Measurements from ENCODE around the gene MYCN.
"Not testable (repeated sequence)": the region's sequence is repeated elsewhere in the genome, so short reads cannot be mapped to it uniquely, and the experiment has no call there.

MYCN gene

DNA sequence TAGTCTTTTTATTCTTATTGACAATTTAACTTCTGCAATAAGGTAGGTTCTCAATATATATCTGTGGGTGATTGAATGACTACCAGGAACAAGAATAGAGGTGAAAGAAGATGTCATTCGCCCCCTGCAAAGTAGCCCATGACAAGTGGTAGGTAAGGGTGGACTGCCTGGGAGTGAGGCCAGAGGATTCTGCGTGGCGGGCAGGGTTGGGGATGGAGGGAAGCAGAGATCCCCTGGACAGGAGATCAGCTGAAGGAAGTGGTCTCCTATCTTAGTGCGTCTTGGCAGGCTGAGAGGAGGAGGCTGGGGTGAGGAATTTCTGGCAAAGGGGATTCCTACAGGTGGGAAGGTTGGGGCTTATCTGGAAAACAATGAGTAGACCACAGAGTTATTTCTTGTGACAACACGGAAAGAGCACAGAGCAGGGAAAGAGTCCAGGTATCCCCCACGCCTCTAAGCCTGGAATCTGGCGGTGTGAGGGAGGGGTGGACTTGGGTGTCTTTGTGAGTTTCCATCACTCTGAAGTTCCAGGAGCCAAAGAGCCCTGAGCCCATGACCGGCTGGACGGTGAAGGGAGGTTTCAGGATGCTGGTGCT, 21.5 kb upstream of the MYCN start:
- Histone ChIP-seq H3K36me3 (ENCODE audit: control insufficient read depth, insufficient read depth, low read length) (no peaks in the 10 kb centered on the region), H3K9me3 (ENCODE audit: control insufficient read depth, low read length) (no peaks in the 10 kb centered on the region), H3K4me3 (ENCODE audit: insufficient read depth, low read depth, low read length) (no peak overlapping the region), H3K4me1 (ENCODE audit: control insufficient read depth, insufficient read depth, low read length) (no peaks in the 10 kb centered on the region), H3K27ac (ENCODE audit: insufficient read depth, low read depth, low read length, poor library complexity, severe bottlenecking) (no peak overlapping the region), H3K27me3 (ENCODE audit: control insufficient read depth, insufficient read depth, low read length, poor library complexity, severe bottlenecking) (no peaks in the 10 kb centered on the region)
- WGBS, 2 experiments: 87 to 92% methylated on average over 9 of the region's 9 CpGs

DNA sequence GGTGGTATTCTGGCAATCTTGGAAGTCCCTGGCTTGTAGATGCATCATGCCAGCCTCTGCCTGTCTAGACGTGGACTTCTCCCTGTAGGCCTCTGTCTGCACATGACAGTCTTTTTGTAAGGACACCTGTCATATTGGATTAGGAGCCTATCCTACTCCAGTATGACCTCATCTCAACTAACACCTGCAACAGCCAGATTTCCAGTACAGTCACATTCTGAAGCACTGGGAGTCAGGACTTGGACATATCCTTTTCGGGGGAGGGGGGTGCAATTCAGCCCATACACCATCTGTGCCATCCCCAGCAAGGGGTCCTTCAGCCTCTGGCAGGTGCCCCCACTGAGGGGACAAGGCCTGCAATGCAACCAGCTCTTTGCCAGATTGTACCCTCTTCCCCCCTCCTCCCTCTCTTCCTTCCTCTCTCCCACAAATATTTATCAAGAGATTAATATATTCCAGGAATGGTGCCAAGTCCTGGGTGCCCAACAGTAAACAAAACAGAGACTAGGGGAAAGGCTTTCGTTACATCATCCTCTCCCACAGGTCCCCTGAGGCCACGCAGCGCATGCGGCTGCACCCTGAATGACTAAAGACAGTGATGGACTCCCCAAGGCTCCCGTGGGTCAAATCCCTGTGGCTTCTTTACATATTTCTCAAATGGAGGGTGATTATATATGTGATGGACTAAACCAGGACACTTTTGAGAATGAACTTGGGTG, 20.5 kb upstream of the MYCN start:
- no peak overlapping the region for H3K4me3 ChIP-seq (ENCODE audit: insufficient read depth, low read depth, low read length)
- no peaks in the 10 kb centered on the region for H3K9me3 ChIP-seq (ENCODE audit: control insufficient read depth, low read length)
- H3K27me3 ChIP-seq (ENCODE audit: control insufficient read depth, insufficient read depth, low read length, poor library complexity, severe bottlenecking): no peaks in the 10 kb centered on the region
- no peaks in the 10 kb centered on the region for H3K4me1 ChIP-seq (ENCODE audit: control insufficient read depth, insufficient read depth, low read length)
- H3K27ac ChIP-seq (ENCODE audit: insufficient read depth, low read depth, low read length, poor library complexity, severe bottlenecking): no peak overlapping the region
- no peaks in the 10 kb centered on the region for H3K36me3 ChIP-seq (ENCODE audit: control insufficient read depth, insufficient read depth, low read length)
- 86% methylated on average over 7 of the region's 7 CpGs for WGBS, 2 experiments

DNA sequence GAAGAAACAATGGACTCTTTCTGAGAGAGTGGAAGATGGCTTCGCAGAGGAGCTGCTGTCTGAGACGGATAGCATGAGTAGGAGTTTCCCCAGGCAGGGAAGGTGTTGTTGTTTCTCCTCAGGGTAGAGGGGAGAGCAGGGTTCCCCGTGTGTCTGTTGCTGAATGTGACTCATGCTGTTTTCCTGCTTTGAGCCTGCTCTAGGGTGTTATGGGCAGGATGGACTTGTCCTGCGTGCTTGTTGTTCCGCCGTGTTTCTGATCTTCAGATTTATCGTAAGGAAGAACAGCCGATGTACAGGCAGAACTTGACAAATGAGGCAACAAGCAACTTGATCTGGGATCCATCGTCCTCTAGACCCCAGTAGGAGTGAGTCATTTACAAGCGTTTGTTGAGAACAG, 19.7 kb upstream of the MYCN start:
- no peaks in the 10 kb centered on the region for H3K4me1 ChIP-seq (ENCODE audit: control insufficient read depth, insufficient read depth, low read length)
- WGBS, 2 experiments: 84 to 85% methylated on average over 10 of the region's 10 CpGs
- H3K27me3 ChIP-seq (ENCODE audit: control insufficient read depth, insufficient read depth, low read length, poor library complexity, severe bottlenecking): no peaks in the 10 kb centered on the region
- H3K9me3 ChIP-seq (ENCODE audit: control insufficient read depth, low read length): no peaks in the 10 kb centered on the region
- no peak overlapping the region for H3K27ac ChIP-seq (ENCODE audit: insufficient read depth, low read depth, low read length, poor library complexity, severe bottlenecking)
- no peaks in the 10 kb centered on the region for H3K36me3 ChIP-seq (ENCODE audit: control insufficient read depth, insufficient read depth, low read length)
- no peak overlapping the region for H3K4me3 ChIP-seq (ENCODE audit: insufficient read depth, low read depth, low read length)

DNA sequence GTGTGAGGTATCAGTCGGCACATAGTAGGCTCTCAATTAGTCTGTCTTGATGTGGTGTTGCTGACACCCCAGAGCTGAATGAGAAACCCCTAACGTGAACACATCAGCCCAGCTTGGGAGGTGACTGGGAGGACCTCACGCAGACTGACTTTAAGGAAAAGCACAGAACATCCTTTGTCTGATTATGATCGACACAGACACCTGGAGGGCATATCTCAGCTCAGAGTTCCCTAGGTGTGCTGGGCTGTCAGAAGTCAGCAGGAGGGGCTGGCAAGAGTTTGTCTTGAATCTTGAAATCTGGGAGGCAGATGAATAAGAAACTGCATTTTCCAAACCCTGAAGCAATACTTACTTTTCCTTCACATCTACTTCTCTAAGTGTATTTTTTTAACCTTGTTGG, 16.8 kb upstream of the MYCN start:
- no peak overlapping the region for H3K4me3 ChIP-seq (ENCODE audit: insufficient read depth, low read depth, low read length)
- WGBS, 2 experiments: 88 to 95% methylated on average over 4 of the region's 4 CpGs

DNA sequence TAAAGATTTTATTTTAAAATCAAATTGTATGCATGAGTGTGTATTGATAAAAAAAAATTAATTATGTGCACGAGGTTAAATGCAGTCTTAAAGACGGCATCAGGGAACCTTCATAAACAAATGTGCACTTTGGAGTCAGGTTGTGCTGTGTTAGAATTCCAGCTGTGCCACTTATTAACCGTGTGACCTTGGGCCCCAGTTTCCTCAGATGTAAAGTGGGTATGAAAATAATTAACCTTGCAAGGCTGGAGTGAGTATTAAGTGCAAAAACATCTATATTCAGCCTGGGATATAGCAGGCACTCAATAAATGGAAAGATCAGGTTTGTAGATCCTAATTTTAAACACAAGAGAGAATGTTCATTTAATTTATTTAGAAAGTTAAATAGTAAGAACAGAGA, 14.5 kb upstream of the MYCN start:
- H3K9me3 ChIP-seq (ENCODE audit: control insufficient read depth, low read length): no peaks in the 10 kb centered on the region
- no peaks in the 10 kb centered on the region for H3K36me3 ChIP-seq (ENCODE audit: control insufficient read depth, insufficient read depth, low read length)
- WGBS, 2 experiments: 88 to 93% methylated on average over 3 of the region's 3 CpGs
- no peak overlapping the region for H3K27ac ChIP-seq (ENCODE audit: insufficient read depth, low read depth, low read length, poor library complexity, severe bottlenecking)
- H3K4me3 ChIP-seq (ENCODE audit: insufficient read depth, low read depth, low read length): no peak overlapping the region
- H3K27me3 ChIP-seq (ENCODE audit: control insufficient read depth, insufficient read depth, low read length, poor library complexity, severe bottlenecking): no peaks in the 10 kb centered on the region
- peaks cover 7% of the 10 kb centered on the region for H3K4me1 ChIP-seq (ENCODE audit: control insufficient read depth, insufficient read depth, low read length)

More for the DNA sequence above, 16.8 kb upstream of the MYCN start:
- Histone ChIP-seq H3K27me3 (ENCODE audit: control insufficient read depth, insufficient read depth, low read length, poor library complexity, severe bottlenecking) (no peaks in the 10 kb centered on the region), H3K9me3 (ENCODE audit: control insufficient read depth, low read length) (no peaks in the 10 kb centered on the region), H3K36me3 (ENCODE audit: control insufficient read depth, insufficient read depth, low read length) (no peaks in the 10 kb centered on the region), H3K27ac (ENCODE audit: insufficient read depth, low read depth, low read length, poor library complexity, severe bottlenecking) (no peak overlapping the region), H3K4me1 (ENCODE audit: control insufficient read depth, insufficient read depth, low read length) (peaks cover 7% of the 10 kb centered on the region)

DNA sequence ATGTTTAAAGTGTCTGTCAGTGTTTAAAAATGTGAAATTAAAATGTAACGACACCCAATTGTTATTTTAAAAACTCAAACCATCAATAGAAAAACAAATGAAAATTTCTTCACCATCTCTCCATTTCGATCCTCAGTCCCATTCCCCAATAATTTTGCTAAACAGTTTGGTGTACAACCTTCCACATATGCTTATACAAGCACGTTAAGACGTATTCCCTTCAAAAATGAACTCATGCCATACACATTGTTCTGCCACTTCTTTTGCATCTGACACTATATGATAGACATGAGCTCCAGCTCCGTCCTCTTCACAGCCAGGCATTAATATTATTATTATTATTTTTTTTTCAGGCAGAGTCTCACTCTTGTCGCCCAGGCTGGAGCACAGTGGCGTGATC, 14.1 kb upstream of the MYCN start:
- Histone ChIP-seq H3K36me3 (ENCODE audit: control insufficient read depth, insufficient read depth, low read length) (no peaks in the 10 kb centered on the region), H3K4me1 (ENCODE audit: control insufficient read depth, insufficient read depth, low read length) (peaks cover 7% of the 10 kb centered on the region), H3K9me3 (ENCODE audit: control insufficient read depth, low read length) (no peaks in the 10 kb centered on the region), H3K27me3 (ENCODE audit: control insufficient read depth, insufficient read depth, low read length, poor library complexity, severe bottlenecking) (no peaks in the 10 kb centered on the region), H3K4me3 (ENCODE audit: insufficient read depth, low read depth, low read length) (no peak overlapping the region), H3K27ac (ENCODE audit: insufficient read depth, low read depth, low read length, poor library complexity, severe bottlenecking) (no peak overlapping the region)
- 96 to 97% methylated on average over 6 to 7 of the region's 7 CpGs for WGBS, 2 experiments

DNA sequence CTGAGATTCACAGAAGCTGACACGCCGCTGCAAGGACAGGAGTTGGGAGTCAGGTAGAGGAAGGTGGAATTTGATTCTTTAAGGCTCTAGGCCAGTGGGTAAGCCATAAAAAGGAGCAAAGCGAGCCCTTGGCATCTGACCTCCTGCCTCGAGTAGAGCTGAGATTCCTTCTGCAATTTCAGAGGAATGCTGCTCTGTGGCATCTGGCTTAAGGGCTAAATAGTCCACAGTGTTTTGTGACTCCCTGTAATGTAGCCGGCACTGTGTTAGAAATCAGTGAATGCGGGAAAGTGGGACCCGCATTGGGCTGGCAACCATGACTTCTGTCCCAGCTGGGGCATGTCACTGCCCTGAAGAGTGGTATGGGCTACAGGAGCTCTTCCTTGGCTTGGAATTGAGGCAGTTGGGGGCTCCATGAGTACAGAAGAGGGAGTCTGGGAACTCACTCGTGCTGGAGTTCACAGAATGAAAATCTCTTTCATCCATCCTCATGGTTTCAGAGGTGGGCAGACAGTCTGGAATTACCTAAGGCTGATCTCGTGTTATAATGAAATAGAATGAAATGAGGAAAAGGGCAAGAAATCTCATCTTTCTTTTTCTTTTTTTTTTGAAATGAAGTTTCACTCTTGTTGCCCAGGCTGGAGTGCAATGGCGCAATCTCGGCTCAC, 12.7 kb upstream of the MYCN start:
- WGBS, 2 experiments: 89 to 92% methylated on average over 11 of the region's 11 CpGs
- no peak overlapping the region for H3K4me3 ChIP-seq (ENCODE audit: insufficient read depth, low read depth, low read length)
- no peaks in the 10 kb centered on the region for H3K36me3 ChIP-seq (ENCODE audit: control insufficient read depth, insufficient read depth, low read length)
- no peaks in the 10 kb centered on the region for H3K9me3 ChIP-seq (ENCODE audit: control insufficient read depth, low read length)
- no peak overlapping the region for H3K27ac ChIP-seq (ENCODE audit: insufficient read depth, low read depth, low read length, poor library complexity, severe bottlenecking)
- H3K27me3 ChIP-seq (ENCODE audit: control insufficient read depth, insufficient read depth, low read length, poor library complexity, severe bottlenecking): no peaks in the 10 kb centered on the region
- peaks cover 7% of the 10 kb centered on the region for H3K4me1 ChIP-seq (ENCODE audit: control insufficient read depth, insufficient read depth, low read length)

DNA sequence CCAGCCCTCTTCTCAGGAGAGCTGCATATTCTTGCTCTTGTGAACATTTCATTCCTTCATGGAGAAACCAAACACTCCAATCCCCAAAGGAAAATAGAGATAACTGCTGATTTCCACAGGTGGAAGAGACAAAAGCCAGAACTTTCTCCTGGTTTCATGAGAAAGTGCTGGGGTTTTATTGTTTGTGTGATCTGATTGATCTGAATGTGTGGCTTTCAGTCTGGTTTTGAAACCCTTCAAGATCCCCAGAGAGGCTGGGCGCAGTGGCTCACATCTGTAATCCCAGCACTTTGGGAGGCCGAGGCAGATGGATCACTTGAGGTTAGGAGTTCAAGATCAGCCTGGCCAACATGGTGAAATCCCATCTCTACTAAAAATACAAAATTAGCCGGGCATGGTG, 11.3 kb upstream of the MYCN start:
- H3K4me1 ChIP-seq (ENCODE audit: control insufficient read depth, insufficient read depth, low read length); H3K27me3 ChIP-seq (ENCODE audit: control insufficient read depth, insufficient read depth, low read length, poor library complexity, severe bottlenecking); H3K4me3 ChIP-seq (ENCODE audit: insufficient read depth, low read depth, low read length); H3K27ac ChIP-seq (ENCODE audit: insufficient read depth, low read depth, low read length, poor library complexity, severe bottlenecking); H3K9me3 ChIP-seq (ENCODE audit: control insufficient read depth, low read length); H3K36me3 ChIP-seq (ENCODE audit: control insufficient read depth, insufficient read depth, low read length): not testable (repeated sequence)
- 94 to 96% methylated on average over 3 of the region's 3 CpGs for WGBS, 2 experiments

DNA sequence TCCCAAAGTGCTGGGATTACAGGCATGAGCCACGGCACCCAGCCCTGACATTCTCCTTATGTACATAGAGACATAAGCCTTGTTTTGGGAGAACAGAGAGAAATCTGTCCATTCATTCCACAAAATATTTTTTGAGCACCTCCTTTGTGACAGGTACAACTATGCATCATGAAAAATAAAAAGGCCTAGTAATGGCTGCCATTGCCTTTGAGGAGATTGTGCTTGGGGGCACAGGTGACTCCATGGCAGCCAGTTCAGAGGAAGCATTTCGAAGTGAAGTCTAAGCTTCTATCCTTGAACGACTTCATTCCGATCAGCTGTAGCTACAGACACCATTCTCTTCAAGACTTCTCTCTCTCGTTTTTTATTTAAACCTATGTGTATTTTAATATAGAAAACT, 10.5 kb upstream of the MYCN start:
- Histone ChIP-seq H3K27ac (ENCODE audit: insufficient read depth, low read depth, low read length, poor library complexity, severe bottlenecking) (no peak overlapping the region), H3K9me3 (ENCODE audit: control insufficient read depth, low read length) (no peaks in the 10 kb centered on the region), H3K36me3 (ENCODE audit: control insufficient read depth, insufficient read depth, low read length) (no peaks in the 10 kb centered on the region), H3K4me1 (ENCODE audit: control insufficient read depth, insufficient read depth, low read length) (peaks cover 7% of the 10 kb centered on the region), H3K4me3 (ENCODE audit: insufficient read depth, low read depth, low read length) (no peak overlapping the region), H3K27me3 (ENCODE audit: control insufficient read depth, insufficient read depth, low read length, poor library complexity, severe bottlenecking) (no peaks in the 10 kb centered on the region)
- WGBS, 2 experiments: 96 to 98% methylated on average over 4 of the region's 5 CpGs

DNA sequence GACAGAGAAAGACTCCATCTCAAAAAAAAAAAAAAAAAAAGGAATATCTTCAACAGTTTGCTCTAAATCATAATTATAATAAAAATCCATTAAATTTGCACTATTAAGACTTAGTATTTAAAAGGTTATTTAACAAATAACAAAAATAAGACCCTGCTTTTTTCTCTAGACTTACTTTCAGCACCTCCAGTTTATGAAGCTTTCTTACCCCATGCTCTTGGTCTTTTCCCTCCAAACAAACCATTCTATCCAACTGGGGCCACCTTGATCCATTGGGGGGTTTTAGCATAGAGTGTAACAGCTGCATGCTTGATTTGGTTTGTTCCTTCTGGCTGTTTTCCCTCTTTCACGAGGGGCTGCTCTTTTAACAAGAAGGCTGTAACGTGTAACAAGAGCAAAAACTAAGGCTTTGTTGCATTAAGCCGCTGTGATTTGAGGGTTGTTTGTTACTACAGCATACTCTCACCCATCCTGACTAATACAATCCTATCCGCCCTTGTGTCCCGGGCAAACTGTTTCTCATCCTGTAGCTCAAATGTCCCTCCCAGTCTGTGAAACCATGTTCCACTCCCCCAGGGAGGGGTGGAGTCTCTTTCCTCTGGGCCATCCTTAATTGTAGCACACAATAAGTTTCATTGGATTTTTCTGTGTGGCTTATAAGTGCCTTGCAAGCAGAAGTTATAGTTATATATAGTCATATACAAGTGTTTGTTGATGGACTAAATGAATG, 9.6 kb upstream of the MYCN start:
- Histone ChIP-seq H3K27me3 (ENCODE audit: control insufficient read depth, insufficient read depth, low read length, poor library complexity, severe bottlenecking) (no peaks in the 10 kb centered on the region), H3K27ac (ENCODE audit: insufficient read depth, low read depth, low read length, poor library complexity, severe bottlenecking) (no peak overlapping the region)
- 96 to 98% methylated on average over 5 of the region's 5 CpGs for WGBS, 2 experiments

More for the DNA sequence above, 9.6 kb upstream of the MYCN start:
- Histone ChIP-seq H3K9me3 (ENCODE audit: control insufficient read depth, low read length) (no peaks in the 10 kb centered on the region), H3K4me1 (ENCODE audit: control insufficient read depth, insufficient read depth, low read length) (peaks cover 7% of the 10 kb centered on the region), H3K4me3 (ENCODE audit: insufficient read depth, low read depth, low read length) (no peak overlapping the region), H3K36me3 (ENCODE audit: control insufficient read depth, insufficient read depth, low read length) (no peaks in the 10 kb centered on the region)

Measured in ectodermal cell (in vitro differentiated cells).